ENCODE data around the gene TAP2. TPM values are rescaled to one million over a fixed set of nuclear protein-coding genes. Genes with fewer than 3 reads are reported as not detected.
"Not testable (repeated sequence)": the region's sequence is repeated elsewhere in the genome, so short reads cannot be mapped to it uniquely, and the experiment has no call there.

TAP2 gene
- total RNA-seq, 1 donor from 2014 or later = 19.9 TPM

GRCh38 chr6:32815996-32816395, 22.5 kb downstream of the TAP2 start:
- H3K36me3 ChIP-seq = no peaks in the 10 kb centered on the region
- H3K4me1 ChIP-seq = peaks cover 5% of the 10 kb centered on the region
- TF ChIP-seq POLR2AphosphoS5 (IDR thresholded peaks at IDR 0.05; ENCODE audit: insufficient read depth in 1 of 2, low read depth in 1 of 2) = no peak
- TF ChIP-seq CTCF (IDR thresholded peaks at IDR 0.05) = no peak
- TF ChIP-seq POLR2A (IDR thresholded peaks at IDR 0.05) = no peak
- no peaks in the 10 kb centered on the region for H3K27me3 ChIP-seq
- no peak for DNase-seq (ENCODE audit: extremely low spot score in 2 of 2)
- intact Hi-C loops (cut with DNase I) = no loop called here
- no peak overlapping the region for H3K4me3 ChIP-seq
- H3K27ac ChIP-seq = peak overlapping the region; percentile 39
- no peaks in the 10 kb centered on the region for H3K9me3 ChIP-seq

DNA sequence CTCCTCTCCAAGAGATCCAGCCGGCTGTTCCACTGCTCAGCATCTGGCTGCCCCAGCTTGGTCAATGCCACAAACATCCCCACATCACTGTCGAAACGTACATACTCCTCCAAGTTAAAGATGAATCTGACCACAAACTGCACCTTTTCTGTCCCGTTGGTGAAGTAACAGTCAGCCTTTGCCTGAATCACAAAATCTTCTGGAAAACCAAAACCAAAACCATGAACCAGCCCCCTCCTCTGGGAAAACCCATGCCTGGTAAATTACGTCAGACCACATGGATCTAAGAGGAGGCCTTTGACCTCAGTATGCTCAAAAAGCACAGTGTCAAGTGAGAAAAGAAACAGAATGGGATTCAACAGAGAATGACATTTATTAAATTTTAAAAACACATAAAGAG, 23.4 kb downstream of the TAP2 start:
- Histone ChIP-seq H3K4me3 (no peak overlapping the region), H3K36me3 (no peaks in the 10 kb centered on the region), H3K27me3 (no peaks in the 10 kb centered on the region), H3K27ac (no peak overlapping the region), H3K4me1 (peaks cover 5% of the 10 kb centered on the region), H3K9me3 (no peaks in the 10 kb centered on the region)
- DNase-seq (ENCODE audit: extremely low spot score in 2 of 2) = no peak
- TF ChIP-seq POLR2AphosphoS5 (IDR thresholded peaks at IDR 0.05; ENCODE audit: insufficient read depth in 1 of 2, low read depth in 1 of 2) = no peak
- intact Hi-C loops (cut with DNase I) = no loop called here

DNA sequence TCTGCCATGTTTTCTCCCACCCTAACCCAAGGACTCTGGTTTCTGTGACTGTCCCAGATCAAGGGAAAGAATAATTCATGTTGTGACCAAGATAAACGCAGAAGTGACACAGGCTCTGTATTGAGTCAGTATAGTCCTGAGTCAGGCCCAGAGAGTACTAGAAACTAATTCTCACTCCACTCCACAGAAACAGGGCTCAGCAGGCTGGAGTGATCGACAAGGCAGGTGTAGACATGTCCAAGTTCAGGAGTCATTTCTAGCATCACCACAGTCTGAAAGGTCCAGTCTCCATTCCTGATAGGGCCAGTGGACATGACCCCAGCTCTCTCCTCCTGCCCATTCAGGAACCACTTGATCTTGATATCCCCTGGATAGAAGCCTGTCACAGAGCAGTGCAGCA, 24.4 kb downstream of the TAP2 start:
- no peak for DNase-seq (ENCODE audit: extremely low spot score in 2 of 2)
- H3K4me3 ChIP-seq = no peak overlapping the region
- no peaks in the 10 kb centered on the region for H3K36me3 ChIP-seq
- TF ChIP-seq POLR2A (IDR thresholded peaks at IDR 0.05) (no peak), POLR2AphosphoS5 (IDR thresholded peaks at IDR 0.05; ENCODE audit: insufficient read depth in 1 of 2, low read depth in 1 of 2) (peak in 1 of 2 donors; percentile 9)
- no peaks in the 10 kb centered on the region for H3K9me3 ChIP-seq
- H3K4me1 ChIP-seq = peaks cover 5% of the 10 kb centered on the region
- intact Hi-C loops (cut with DNase I) = no loop called here
- no peaks in the 10 kb centered on the region for H3K27me3 ChIP-seq
- H3K27ac ChIP-seq = no peak overlapping the region

DNA sequence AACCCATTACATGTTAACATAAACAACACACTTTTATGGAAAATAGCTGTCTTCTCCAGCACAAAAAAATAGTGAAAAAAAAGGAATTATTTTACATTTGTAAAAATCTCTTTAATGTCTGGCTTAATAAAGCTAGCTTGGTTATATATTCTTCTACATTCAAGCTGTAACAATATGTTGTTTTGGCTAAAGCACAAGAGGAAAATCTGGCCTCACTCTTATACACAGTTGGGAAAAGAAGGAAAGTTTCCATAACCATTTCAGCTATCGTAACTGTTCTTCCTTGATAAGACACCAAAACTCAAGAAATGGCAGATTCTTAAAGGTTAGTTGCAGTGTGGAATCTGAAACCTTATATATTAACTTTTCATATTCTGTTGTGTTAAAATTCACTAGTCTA, 29.4 kb downstream of the TAP2 start:
- H3K36me3 ChIP-seq = no peaks in the 10 kb centered on the region
- no peak overlapping the region for H3K27ac ChIP-seq
- H3K27me3 ChIP-seq = no peaks in the 10 kb centered on the region
- intact Hi-C loops (cut with DNase I) = no loop called here
- H3K4me3 ChIP-seq = no peak overlapping the region
- H3K9me3 ChIP-seq = no peaks in the 10 kb centered on the region
- DNase-seq (ENCODE audit: extremely low spot score in 2 of 2) = no peak
- no peaks in the 10 kb centered on the region for H3K4me1 ChIP-seq
- no peak for TF ChIP-seq POLR2AphosphoS5 (IDR thresholded peaks at IDR 0.05; ENCODE audit: insufficient read depth in 1 of 2, low read depth in 1 of 2)
- TF ChIP-seq POLR2A (IDR thresholded peaks at IDR 0.05) = no peak
- TF ChIP-seq CTCF (IDR thresholded peaks at IDR 0.05) = no peak

- DNase-seq (ENCODE audit: extremely low spot score in 2 of 2) = no peak
- intact Hi-C loops (cut with DNase I) = no loop called here
- no peaks in the 10 kb centered on the region for H3K36me3 ChIP-seq
- no peak overlapping the region for H3K27ac ChIP-seq
- no peaks in the 10 kb centered on the region for H3K9me3 ChIP-seq
- TF ChIP-seq CTCF (IDR thresholded peaks at IDR 0.05) (no peak), POLR2AphosphoS5 (IDR thresholded peaks at IDR 0.05; ENCODE audit: insufficient read depth in 1 of 2, low read depth in 1 of 2) (no peak), POLR2A (IDR thresholded peaks at IDR 0.05) (no peak)
- H3K4me1 ChIP-seq = no peaks in the 10 kb centered on the region
- no peaks in the 10 kb centered on the region for H3K27me3 ChIP-seq
- H3K4me3 ChIP-seq = no peak overlapping the region
Measured at GRCh38 chr6:32807020-32807580, 31.4 kb downstream of the TAP2 start.

DNA sequence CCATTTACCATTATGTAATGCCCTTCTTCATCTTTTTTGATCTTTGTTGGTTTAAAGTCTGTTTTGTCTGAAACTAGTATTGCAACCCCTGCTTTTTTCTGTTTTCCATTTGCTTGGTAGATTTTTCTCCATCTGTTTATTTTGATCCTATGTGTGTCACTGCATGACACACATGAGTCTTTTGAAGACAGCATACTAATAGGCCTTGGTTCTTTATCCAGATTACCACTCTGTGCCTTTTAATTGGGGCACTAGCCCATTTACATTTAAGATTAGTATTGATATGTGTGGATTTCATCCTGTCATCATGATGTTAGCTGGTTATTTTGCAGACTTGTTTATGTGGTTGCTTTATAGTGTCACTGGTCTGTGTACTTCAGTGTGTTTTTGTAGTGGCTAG, 33.1 kb downstream of the TAP2 start:
- not testable (repeated sequence) for H3K27me3 ChIP-seq

More for the DNA sequence above, 33.1 kb downstream of the TAP2 start:
- intact Hi-C loops (cut with DNase I); DNase-seq (ENCODE audit: extremely low spot score in 2 of 2); H3K4me3 ChIP-seq; H3K36me3 ChIP-seq; H3K9me3 ChIP-seq; H3K27ac ChIP-seq; H3K4me1 ChIP-seq: not testable (repeated sequence)
